Measurements from ENCODE around the gene DDO. TPM values are rescaled to one million over a fixed set of nuclear protein-coding genes. Genes with fewer than 3 reads are reported as not detected.

Gene DDO
- total and polyA plus RNA-seq, 2 of the 8 experiments (the other 6 are each of a cell fraction or from before 2014, with no cell fraction given) = not detected

DNA sequence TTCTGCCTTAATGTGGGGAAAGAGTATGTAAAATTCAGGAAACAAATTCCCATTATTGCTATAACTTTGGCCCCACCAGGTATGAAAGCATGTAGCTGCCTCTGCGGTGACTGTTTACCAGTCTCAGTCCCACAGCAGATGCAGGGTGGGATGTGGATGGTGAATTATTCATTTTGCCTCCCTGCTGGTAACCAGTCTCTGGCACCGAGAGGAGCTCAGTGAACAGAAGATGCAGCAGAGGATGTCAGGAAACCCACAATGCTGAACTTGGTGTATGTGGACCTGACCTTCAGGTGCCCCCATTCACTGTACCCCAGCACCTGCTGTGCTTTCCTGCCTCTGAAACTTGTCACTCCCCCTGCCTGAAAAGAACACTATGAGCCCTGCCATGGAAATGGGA lies 48.4 kb downstream of the DDO start:
- Histone ChIP-seq H2AFZ (ENCODE audit: low read length) (no peak overlapping the region), H3K9me3 (ENCODE audit: insufficient read depth in 2 of 2, low read depth in 1 of 2, low read length in 1 of 2) (no peaks in the 10 kb centered on the region), H3K23me2 (ENCODE audit: low read depth, low read length) (no peaks in the 10 kb centered on the region; the same call in 1 of the 2 replicates), H4K8ac (ENCODE audit: extremely low read depth, insufficient read depth, low read length) (no peak overlapping the region), H4K5ac (ENCODE audit: insufficient read length, low read depth, low read length) (no peak overlapping the region), H3K4me2 (ENCODE audit: insufficient read depth in 1 of 2, low read depth in 2 of 2, low read length in 2 of 2) (no peak overlapping the region), H3K79me1 (ENCODE audit: low read depth, low read length) (no peaks in the 10 kb centered on the region), H3K36me3 (ENCODE audit: control insufficient read depth in 2 of 4, insufficient read depth in 4 of 4, low read length in 3 of 4) (no peaks in the 10 kb centered on the region), H2BK120ac (replicated peaks; ENCODE audit: low read depth, low read length) (no peak overlapping the region), H3K23ac (ENCODE audit: insufficient read length) (no peak overlapping the region), H3K56ac (replicated peaks; ENCODE audit: insufficient read length, low read depth, low read length) (no peak overlapping the region), H2AK5ac (ENCODE audit: low read depth, low read length) (no peak overlapping the region), H2BK5ac (ENCODE audit: low read depth, low read length) (no peak overlapping the region), H3K4ac (replicated peaks; ENCODE audit: insufficient read length, low read depth, low read length) (no peak overlapping the region), H3K27ac (ENCODE audit: low read depth, low read length) (no peak overlapping the region), H3K4me3 (ENCODE audit: extremely low read depth in 1 of 4, insufficient read depth in 2 of 4, low read depth in 3 of 4, low read length in 4 of 4) (no peak overlapping the region), H2BK12ac (ENCODE audit: low read depth, low read length) (no peak overlapping the region), H4K91ac (replicated peaks; ENCODE audit: insufficient read length, low read length) (no peak overlapping the region), H3K79me2 (ENCODE audit: control insufficient read depth in 1 of 2, insufficient read depth in 2 of 2, low read length in 2 of 2) (no peaks in the 10 kb centered on the region), H4K20me1 (replicated peaks in 1 of 2; ENCODE audit: control insufficient read depth in 1 of 2, insufficient read depth in 2 of 2, low read length in 2 of 2) (no peaks in the 10 kb centered on the region), H2BK20ac (ENCODE audit: low read length) (no peak overlapping the region), H3K9ac (replicated peaks in 1 of 4; ENCODE audit: extremely low read depth in 1 of 4, low read depth in 3 of 4, low read length in 3 of 4) (no peak overlapping the region), H3K4me1 (replicated peaks in 1 of 4; ENCODE audit: control insufficient read depth in 3 of 4, insufficient read depth in 4 of 4, low read length in 3 of 4) (peaks cover 0 to 13% (median 3%) of the 10 kb centered on the region in 4 experiments; a peak in 3 of 7 replicates), H3K14ac (ENCODE audit: insufficient read length) (no peak overlapping the region), H3K27me3 (replicated peaks in 1 of 4; ENCODE audit: control insufficient read depth in 3 of 4, extremely low read depth in 1 of 4, insufficient read depth in 3 of 4, low read length in 3 of 4) (no peaks in the 10 kb centered on the region), H2BK15ac (ENCODE audit: low read length) (no peak overlapping the region), H3K18ac (ENCODE audit: extremely low read depth, low read length) (no peak overlapping the region)
- FAIRE-seq = no peak
- TF ChIP-seq HDAC6 (IDR thresholded peaks at IDR 0.05; ENCODE audit: low read depth, low read length) (no peak), BRCA1 (IDR thresholded peaks at IDR 0.05; ENCODE audit: low read depth, low read length) (no peak), EZH2 (IDR thresholded peaks at IDR 0.05; ENCODE audit: low read depth, low read length, severe bottlenecking) (no peak), SUZ12 (IDR thresholded peaks at IDR 0.05; ENCODE audit: low read length) (no peak), SIX5 (IDR thresholded peaks at IDR 0.05; ENCODE audit: low read depth, low read length) (no peak), SRF (IDR thresholded peaks at IDR 0.05; ENCODE audit: low read depth, low read length) (no peak), CTBP2 (IDR thresholded peaks at IDR 0.05; ENCODE audit: borderline replicate concordance, insufficient read depth, insufficient read length, low read length) (no peak), PHF8 (conservative IDR thresholded peaks at IDR 0.05; ENCODE audit: low read depth, low read length) (no peak), CBX5 (IDR thresholded peaks at IDR 0.05; ENCODE audit: low read depth, low read length) (no peak), KDM5A (IDR thresholded peaks at IDR 0.05; ENCODE audit: low read length) (no peak), HDAC2 (IDR thresholded peaks at IDR 0.05; ENCODE audit: borderline replicate concordance in 1 of 2, low read depth in 2 of 2, low read length in 2 of 2) (no peak), RFX5 (IDR thresholded peaks at IDR 0.05; ENCODE audit: borderline replicate concordance, low read depth, low read length) (no peak), CEBPB (IDR thresholded peaks at IDR 0.05; ENCODE audit: low read depth, low read length) (no peak)
- TF ChIP-seq, protein P1, sequence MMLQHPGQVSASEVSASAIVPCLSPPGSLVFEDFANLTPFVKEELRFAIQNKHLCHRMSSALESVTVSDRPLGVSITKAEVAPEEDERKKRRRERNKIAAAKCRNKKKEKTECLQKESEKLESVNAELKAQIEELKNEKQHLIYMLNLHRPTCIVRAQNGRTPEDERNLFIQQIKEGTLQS (IDR thresholded peaks at IDR 0.05; ENCODE audit: insufficient read depth, low read depth, low read length) = no peak
- no peak for DNase-seq (ENCODE audit: low read depth in 1 of 2, low spot score in 2 of 2)
- 81% methylated on average over 2 of the region's 2 CpGs; no CpG with 5 or more reads in 1 of the 2 experiments for WGBS, 2 experiments (ENCODE audit: extremely low coverage in 1 of 2, insufficient coverage in 1 of 2, insufficient read length in 1 of 2, insufficient replicate concordance in 2 of 2, low coverage in 1 of 2, low lambda C conversion rate in 2 of 2, missing lambda C conversion rate in 1 of 2)
- POLR2A ChIA-PET (ENCODE audit: partially characterized antibody) = no interaction called here
- CTCF ChIA-PET (ENCODE audit: partially characterized antibody) = interaction anchor here (0.6 to 2.9 kb wide), 9 partner anchors 12 to 153 kb away, joined by 3 to 14 read pairs (median 3); no protein-coding TSS in a partner anchor
